Fibroblast of lung (primary cell): ENCODE data around the gene GPR4. TPM values are rescaled to one million over a fixed set of nuclear protein-coding genes. Genes with fewer than 3 reads are reported as not detected.
A peak's percentile ranks its signal among the peaks of the same experiment; 100 is the strongest.

Source experiments
- DNase-seq, 2 donors: peaks; one replicate each; pipeline versions ENCODE4 v3.0.0 to v3.0.0-alpha.2; 2010; ENCODE audit warnings: low read depth in 2 of 2
- H2AFZ ChIP-seq: 2 replicates; pipeline ENCODE4 v1.5.1; 2012; ENCODE audit warnings: low read length, control low read depth, inconsistent platforms
- H3K27ac ChIP-seq: 2 replicates; pipeline ENCODE4 v1.5.1; 2011; ENCODE audit warnings: low read length, control low read depth; ENCODE audit not compliant: insufficient read depth
- H3K27me3 ChIP-seq: 2 replicates; pipeline ENCODE4 v1.5.1; 2011; ENCODE audit warnings: mild to moderate bottlenecking, low read length; ENCODE audit not compliant: control insufficient read depth, insufficient read depth
- H3K36me3 ChIP-seq: 2 replicates; pipeline ENCODE4 v1.5.1; 2011; ENCODE audit warnings: low read length; ENCODE audit not compliant: control insufficient read depth, insufficient read depth
- H3K4me1 ChIP-seq: 2 replicates; pipeline ENCODE4 v1.5.1; 2011; ENCODE audit warnings: low read length; ENCODE audit not compliant: control insufficient read depth, insufficient read depth; ENCODE audit errors: extremely low read depth
- H3K4me2 ChIP-seq: 2 replicates; pipeline ENCODE4 v1.5.1; 2011; ENCODE audit warnings: low read length, control low read depth; ENCODE audit not compliant: insufficient read depth; ENCODE audit errors: extremely low read depth
- H3K4me3 ChIP-seq, 4 experiments: fragments of 200-600 bp in 1 of 4; sonication (generic) in 1 of 4; replicated peaks in 1 of 4; 2 replicates each; pipeline ENCODE4 v1.5.1; 2011 to 2016; ENCODE audit warnings: low read length in 4 of 4, low read depth in 3 of 4, mild to moderate bottlenecking in 3 of 4, control low read depth in 2 of 4, inconsistent platforms in 1 of 4, mixed read lengths in 1 of 4; ENCODE audit not compliant: insufficient read depth in 1 of 4; ENCODE audit errors: control extremely low read depth in 1 of 4
- H3K79me2 ChIP-seq: 2 replicates; pipeline ENCODE4 v1.5.1; 2012; ENCODE audit warnings: mild to moderate bottlenecking, low read length, inconsistent platforms; ENCODE audit not compliant: control insufficient read depth, insufficient read depth
- H3K9ac ChIP-seq: 2 replicates; pipeline ENCODE4 v1.5.1; 2011; ENCODE audit warnings: mild to moderate bottlenecking, low read length, control low read depth; ENCODE audit not compliant: insufficient read depth
- H3K9me3 ChIP-seq: 2 replicates; pipeline ENCODE4 v1.5.1; 2012; ENCODE audit warnings: low read depth, low read length; ENCODE audit not compliant: control insufficient read depth, insufficient read depth
- H4K20me1 ChIP-seq: 2 replicates; pipeline ENCODE4 v1.5.1; 2011; ENCODE audit warnings: low read length; ENCODE audit not compliant: control insufficient read depth, insufficient read depth; ENCODE audit errors: extremely low read depth
- EZH2 ChIP-seq: IDR thresholded peaks from 2 replicates; pipeline ENCODE4 v1.5.1; 2012; ENCODE audit warnings: low read length, control low read depth, mild to moderate bottlenecking; ENCODE audit errors: missing control alignments
- polyA plus RNA-seq, 2 donors: library from polyadenylated mRNA; depleted of rRNA in 1 of 2; stranded (reverse) in 1 of 2; unstranded in 1 of 2; fragments of >200 nt; gene quantifications; 2 replicates each; pipeline ENCODE4 v1.2.1, GENCODE V29; 2011 to 2012; ENCODE audit warnings: missing spikeins in 1 of 2
- total RNA-seq: library from RNA; depleted of rRNA; stranded (reverse); fragments of >200 nt; gene quantifications from 2 replicates; pipeline ENCODE4 v1.2.1, GENCODE V29; 2014
- TF ChIP-seq, protein P1 (sequence below), 2 donors: IDR thresholded peaks in 1 of 2; conservative IDR thresholded peaks in 1 of 2; 1 replicate in 1 of 2; 2 replicates in 1 of 2; pipeline ENCODE4 v1.5.1; 2011 to 2012; ENCODE audit warnings: low read length in 2 of 2, control low read depth in 1 of 2, inconsistent platforms in 1 of 2, low read depth in 1 of 2, mild to moderate bottlenecking in 1 of 2

Gene GPR4
- total and polyA plus RNA-seq, 2 donors (not counting 1 experiment from before 2014, with no cell fraction given): 0.58 TPM; not detected in 1

DNA sequence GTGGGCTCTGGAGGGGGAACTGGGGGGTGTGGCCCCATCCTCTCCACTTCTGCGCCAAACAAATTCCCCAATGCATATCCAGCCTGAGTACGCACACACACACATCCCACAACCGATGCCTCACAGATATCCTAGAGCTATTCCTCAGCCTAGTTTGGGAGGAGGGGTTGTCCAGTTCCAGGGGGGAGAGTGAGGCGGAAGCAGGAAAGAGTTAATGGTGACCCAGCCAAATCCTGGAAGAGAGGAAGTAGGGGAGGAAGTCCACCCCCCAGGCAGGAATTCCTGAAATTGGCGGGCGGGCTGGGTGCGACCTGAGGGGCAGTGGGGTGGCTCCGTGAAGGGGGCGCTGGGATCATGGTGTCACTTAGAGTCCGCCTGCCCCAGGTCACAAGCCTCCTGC, 897 bp downstream of the GPR4 start:
- no peak overlapping the region for H2AFZ ChIP-seq
- H3K4me2 ChIP-seq: no peak overlapping the region

DNA sequence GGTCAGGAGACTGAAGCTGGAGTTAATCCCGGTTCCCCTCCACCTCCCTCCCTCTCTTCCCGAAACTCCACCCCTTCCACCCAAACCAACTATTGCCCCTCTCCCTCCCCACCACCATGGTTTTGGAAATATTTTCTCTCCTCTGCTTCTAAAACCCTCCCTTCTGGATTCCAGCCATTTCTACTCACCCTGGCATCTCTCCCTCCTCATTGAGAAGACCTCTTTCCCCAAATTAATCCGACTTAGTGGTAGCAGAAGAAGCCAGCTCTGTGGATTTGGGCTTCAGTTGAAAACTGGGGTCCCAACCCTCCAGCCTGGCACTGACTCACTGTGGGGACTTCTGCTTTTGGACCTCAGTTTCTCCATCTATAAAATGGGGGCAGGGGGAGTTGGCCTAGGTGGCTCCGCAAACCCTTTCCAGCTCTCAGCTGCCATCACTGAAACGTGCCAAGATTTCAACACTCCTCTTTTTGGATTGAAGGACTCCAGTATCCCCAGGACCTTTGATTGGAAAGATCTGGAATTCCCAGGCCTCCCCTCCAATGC, 1.6 kb downstream of the GPR4 start:
- H3K36me3 ChIP-seq: no peaks in the 10 kb centered on the region
- DNase-seq: no peak
- H3K4me3 ChIP-seq: no peak overlapping the region
- H3K27me3 ChIP-seq: peaks cover 43% of the 10 kb centered on the region
- H3K9ac ChIP-seq: no peak overlapping the region
- H3K27ac ChIP-seq: no peak overlapping the region
- no peak overlapping the region for H2AFZ ChIP-seq
- H3K79me2 ChIP-seq: no peaks in the 10 kb centered on the region
- H3K4me1 ChIP-seq: peaks cover 2% of the 10 kb centered on the region
- no peak overlapping the region for H3K4me2 ChIP-seq
- TF ChIP-seq, protein P1, sequence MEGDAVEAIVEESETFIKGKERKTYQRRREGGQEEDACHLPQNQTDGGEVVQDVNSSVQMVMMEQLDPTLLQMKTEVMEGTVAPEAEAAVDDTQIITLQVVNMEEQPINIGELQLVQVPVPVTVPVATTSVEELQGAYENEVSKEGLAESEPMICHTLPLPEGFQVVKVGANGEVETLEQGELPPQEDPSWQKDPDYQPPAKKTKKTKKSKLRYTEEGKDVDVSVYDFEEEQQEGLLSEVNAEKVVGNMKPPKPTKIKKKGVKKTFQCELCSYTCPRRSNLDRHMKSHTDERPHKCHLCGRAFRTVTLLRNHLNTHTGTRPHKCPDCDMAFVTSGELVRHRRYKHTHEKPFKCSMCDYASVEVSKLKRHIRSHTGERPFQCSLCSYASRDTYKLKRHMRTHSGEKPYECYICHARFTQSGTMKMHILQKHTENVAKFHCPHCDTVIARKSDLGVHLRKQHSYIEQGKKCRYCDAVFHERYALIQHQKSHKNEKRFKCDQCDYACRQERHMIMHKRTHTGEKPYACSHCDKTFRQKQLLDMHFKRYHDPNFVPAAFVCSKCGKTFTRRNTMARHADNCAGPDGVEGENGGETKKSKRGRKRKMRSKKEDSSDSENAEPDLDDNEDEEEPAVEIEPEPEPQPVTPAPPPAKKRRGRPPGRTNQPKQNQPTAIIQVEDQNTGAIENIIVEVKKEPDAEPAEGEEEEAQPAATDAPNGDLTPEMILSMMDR (conservative IDR thresholded peaks at IDR 0.05 in 1 of 2, IDR thresholded peaks at IDR 0.05 in 1 of 2; ENCODE audit: low read depth in 1 of 2, low read length in 2 of 2): no peak
- TF ChIP-seq EZH2: no peak
- no peaks in the 10 kb centered on the region for H4K20me1 ChIP-seq
- no peaks in the 10 kb centered on the region for H3K9me3 ChIP-seq

More for the DNA sequence above, 897 bp downstream of the GPR4 start:
- H3K79me2 ChIP-seq: no peaks in the 10 kb centered on the region
- H3K36me3 ChIP-seq: no peaks in the 10 kb centered on the region
- peak overlapping the region in 1 of 4 experiments; percentile 38 for H3K4me3 ChIP-seq
- H3K4me1 ChIP-seq: peaks cover 2% of the 10 kb centered on the region
- H3K27ac ChIP-seq: no peak overlapping the region
- no peak for DNase-seq
- no peaks in the 10 kb centered on the region for H3K9me3 ChIP-seq
- no peak overlapping the region for H3K9ac ChIP-seq
- TF ChIP-seq, protein P1 (conservative IDR thresholded peaks at IDR 0.05 in 1 of 2, IDR thresholded peaks at IDR 0.05 in 1 of 2; ENCODE audit: low read depth in 1 of 2, low read length in 2 of 2): no peak
- TF ChIP-seq EZH2: no peak
- H3K27me3 ChIP-seq: peaks cover 43% of the 10 kb centered on the region
- no peaks in the 10 kb centered on the region for H4K20me1 ChIP-seq

DNA sequence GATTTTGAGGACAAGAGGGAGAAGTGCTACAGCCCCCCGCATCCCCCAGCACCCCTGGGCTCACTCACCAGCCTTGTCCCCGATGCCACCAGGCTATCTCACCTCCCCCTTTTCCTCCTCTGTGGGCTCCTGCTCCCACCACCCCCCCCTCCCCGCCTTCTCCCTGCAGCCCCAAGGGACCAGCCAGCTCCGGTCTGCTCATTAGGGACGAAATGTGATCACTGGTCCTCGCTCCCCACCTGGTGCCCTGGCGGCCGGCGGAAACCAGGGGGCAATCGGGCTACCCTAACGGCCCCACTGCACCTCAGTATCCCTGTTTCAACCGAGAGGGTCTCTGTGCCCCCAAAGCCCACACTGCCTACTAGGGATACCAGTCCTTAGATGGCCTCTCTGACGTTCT, 2.7 kb downstream of the GPR4 start:
- H2AFZ ChIP-seq: no peak overlapping the region
- H3K4me1 ChIP-seq: peaks cover 2% of the 10 kb centered on the region
- H3K9ac ChIP-seq: no peak overlapping the region
- no peaks in the 10 kb centered on the region for H3K36me3 ChIP-seq
- H3K79me2 ChIP-seq: no peaks in the 10 kb centered on the region
- no peak overlapping the region for H3K27ac ChIP-seq
- no peak for DNase-seq
- no peak for TF ChIP-seq EZH2
- no peak overlapping the region for H3K4me3 ChIP-seq
- H3K4me2 ChIP-seq: no peak overlapping the region
- peaks cover 43% of the 10 kb centered on the region for H3K27me3 ChIP-seq
- no peaks in the 10 kb centered on the region for H3K9me3 ChIP-seq
- H4K20me1 ChIP-seq: no peaks in the 10 kb centered on the region
